ENCODE results near the gene PTPN5.

DNA sequence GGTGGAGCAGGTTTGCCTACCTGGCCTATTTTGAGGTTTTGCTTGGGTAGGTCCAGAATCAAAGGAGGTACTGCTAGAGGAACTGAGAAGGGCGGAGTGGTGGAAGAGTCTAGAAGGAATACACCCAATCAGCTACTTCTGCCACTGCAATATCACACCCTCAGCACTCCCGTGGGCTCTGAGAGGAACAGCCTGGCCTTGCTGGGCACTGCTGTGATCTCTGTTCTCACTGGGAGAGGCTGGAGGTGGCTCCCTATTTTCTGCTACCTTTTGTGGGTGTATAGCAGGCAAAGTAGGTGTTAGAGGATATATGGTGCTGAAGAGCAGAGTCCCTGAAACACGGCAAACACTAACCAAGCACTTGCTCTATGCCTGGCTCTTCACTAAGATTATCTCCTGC, 40.7 kb downstream of the PTPN5 start:
- TF ChIP-seq POLR2A (IDR thresholded peaks at IDR 0.05) (no peak), POLR2AphosphoS5 (IDR thresholded peaks at IDR 0.05) (no peak), EP300 (IDR thresholded peaks at IDR 0.05) (no peak)
- TF ChIP-seq, protein P1, sequence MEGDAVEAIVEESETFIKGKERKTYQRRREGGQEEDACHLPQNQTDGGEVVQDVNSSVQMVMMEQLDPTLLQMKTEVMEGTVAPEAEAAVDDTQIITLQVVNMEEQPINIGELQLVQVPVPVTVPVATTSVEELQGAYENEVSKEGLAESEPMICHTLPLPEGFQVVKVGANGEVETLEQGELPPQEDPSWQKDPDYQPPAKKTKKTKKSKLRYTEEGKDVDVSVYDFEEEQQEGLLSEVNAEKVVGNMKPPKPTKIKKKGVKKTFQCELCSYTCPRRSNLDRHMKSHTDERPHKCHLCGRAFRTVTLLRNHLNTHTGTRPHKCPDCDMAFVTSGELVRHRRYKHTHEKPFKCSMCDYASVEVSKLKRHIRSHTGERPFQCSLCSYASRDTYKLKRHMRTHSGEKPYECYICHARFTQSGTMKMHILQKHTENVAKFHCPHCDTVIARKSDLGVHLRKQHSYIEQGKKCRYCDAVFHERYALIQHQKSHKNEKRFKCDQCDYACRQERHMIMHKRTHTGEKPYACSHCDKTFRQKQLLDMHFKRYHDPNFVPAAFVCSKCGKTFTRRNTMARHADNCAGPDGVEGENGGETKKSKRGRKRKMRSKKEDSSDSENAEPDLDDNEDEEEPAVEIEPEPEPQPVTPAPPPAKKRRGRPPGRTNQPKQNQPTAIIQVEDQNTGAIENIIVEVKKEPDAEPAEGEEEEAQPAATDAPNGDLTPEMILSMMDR (IDR thresholded peaks at IDR 0.05), result no peak

Measured in sigmoid colon (tissue), 4 donors.